ENCODE measurements around the gene FNDC3A. TPM values are rescaled to one million over a fixed set of nuclear protein-coding genes. Genes with fewer than 3 reads are reported as not detected.

The FNDC3A gene
- total RNA-seq, 2 donors from 2014 or later: 48.2 to 86.3 TPM

DNA sequence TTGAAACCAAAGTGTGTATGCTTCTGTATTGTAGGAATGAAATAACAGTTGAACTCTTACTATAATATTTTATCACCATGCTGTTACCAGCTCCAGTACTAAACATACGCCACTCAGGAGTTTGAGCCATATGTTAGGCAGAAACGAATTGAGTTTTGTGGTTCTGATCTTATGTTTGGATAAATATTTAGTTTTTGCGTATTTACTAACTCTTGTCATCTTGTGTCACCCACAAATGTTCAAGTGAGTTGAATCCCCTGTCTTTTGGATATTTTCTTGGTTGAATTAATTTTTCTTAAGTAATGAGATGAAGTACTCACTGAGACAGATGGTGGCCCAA is 1.5 kb downstream of the FNDC3A start:
- Histone ChIP-seq H3K4me1 (ENCODE audit: control insufficient read depth in 1 of 2, low read depth in 2 of 2) (peaks cover 29 to 55% of the 10 kb centered on the region in 2 donors), H3K4me3 (peak overlapping the region; percentile 98), H3K36me3 (no peaks in the 10 kb centered on the region), H3K27ac (peak overlapping the region in 1 of 2 donors; percentile 98), H3K9me3 (no peaks in the 10 kb centered on the region), H3K27me3 (replicated peaks; ENCODE audit: insufficient read depth) (no peaks in the 10 kb centered on the region)
- no peak for TF ChIP-seq CTCF (IDR thresholded peaks at IDR 0.05)
- DNase-seq (ENCODE audit: low spot score): no peak
- no peak for ATAC-seq (ENCODE audit: insufficient number of reproducible peaks, low FRiP score, low read depth)

DNA sequence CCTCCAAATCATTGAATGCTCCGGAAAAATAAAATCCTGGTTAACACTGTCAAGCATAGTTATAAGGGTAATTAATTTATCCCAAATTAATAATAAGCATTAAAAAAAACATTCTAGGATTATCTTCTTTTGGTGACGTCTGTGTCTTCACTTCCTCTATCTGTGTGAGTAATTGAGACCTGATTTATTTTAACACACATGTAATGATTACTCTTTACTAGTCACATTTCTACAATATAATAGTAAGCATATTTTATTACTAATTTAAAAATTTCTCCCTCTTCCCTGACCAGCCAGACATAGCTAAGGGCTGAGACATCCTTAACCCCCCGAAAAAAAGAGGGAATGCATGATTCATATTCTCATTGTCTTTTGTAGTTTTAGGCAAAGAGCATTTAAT is 2.3 kb downstream of the FNDC3A start:
- no peak overlapping the region for H3K27ac ChIP-seq

DNA sequence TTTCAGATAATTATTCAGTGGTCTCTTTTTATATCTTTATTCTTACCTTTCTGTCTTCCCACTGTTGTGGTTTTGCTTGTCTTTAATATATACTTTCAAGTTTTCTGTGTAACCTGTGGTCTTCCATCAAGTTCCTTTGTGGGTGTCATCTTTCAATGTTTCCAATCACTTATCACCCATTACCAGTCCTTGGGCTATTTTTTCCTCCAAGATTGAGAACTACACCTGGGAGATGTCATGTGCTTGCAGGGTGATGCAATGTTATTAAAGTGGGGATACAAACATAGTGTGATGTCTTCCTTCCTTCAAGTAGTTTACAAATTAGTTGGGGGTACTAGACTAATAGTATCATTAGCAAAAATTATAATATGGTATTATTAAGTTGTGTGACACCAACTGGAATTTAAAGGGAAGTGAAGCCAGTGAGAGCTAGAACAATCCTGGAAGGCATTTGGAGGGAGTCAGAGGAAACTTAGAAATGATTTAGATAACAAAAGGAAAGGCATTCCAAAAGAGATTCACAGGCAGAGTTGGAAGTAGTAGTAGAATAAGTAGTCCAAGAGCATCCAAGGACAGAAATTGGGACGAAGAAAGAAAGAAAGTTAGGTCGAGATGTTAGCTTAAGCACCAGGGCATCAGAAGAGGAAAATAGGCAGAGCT is 3.4 kb downstream of the FNDC3A start:
- DNase-seq (ENCODE audit: low spot score) (no peak), ATAC-seq (ENCODE audit: insufficient number of reproducible peaks, low FRiP score, low read depth) (no peak)
- TF ChIP-seq CTCF (IDR thresholded peaks at IDR 0.05): no peak
- Histone ChIP-seq H3K36me3 (no peaks in the 10 kb centered on the region), H3K4me1 (ENCODE audit: control insufficient read depth in 1 of 2, low read depth in 2 of 2) (peaks cover 29 to 52% of the 10 kb centered on the region in 2 donors), H3K9me3 (no peaks in the 10 kb centered on the region), H3K27ac (no peak overlapping the region), H3K27me3 (replicated peaks; ENCODE audit: insufficient read depth) (no peaks in the 10 kb centered on the region), H3K4me3 (no peak overlapping the region)

More for the DNA sequence above, 2.3 kb downstream of the FNDC3A start:
- TF ChIP-seq CTCF (IDR thresholded peaks at IDR 0.05): no peak
- ATAC-seq (ENCODE audit: insufficient number of reproducible peaks, low FRiP score, low read depth) (no peak), DNase-seq (ENCODE audit: low spot score) (no peak)
- H3K4me1 ChIP-seq (ENCODE audit: control insufficient read depth in 1 of 2, low read depth in 2 of 2): peaks cover 29 to 55% of the 10 kb centered on the region in 2 donors
- H3K9me3 ChIP-seq: no peaks in the 10 kb centered on the region
- H3K36me3 ChIP-seq: no peaks in the 10 kb centered on the region
- no peaks in the 10 kb centered on the region for H3K27me3 ChIP-seq (replicated peaks; ENCODE audit: insufficient read depth)
- H3K4me3 ChIP-seq: peak overlapping the region; percentile 98

DNA sequence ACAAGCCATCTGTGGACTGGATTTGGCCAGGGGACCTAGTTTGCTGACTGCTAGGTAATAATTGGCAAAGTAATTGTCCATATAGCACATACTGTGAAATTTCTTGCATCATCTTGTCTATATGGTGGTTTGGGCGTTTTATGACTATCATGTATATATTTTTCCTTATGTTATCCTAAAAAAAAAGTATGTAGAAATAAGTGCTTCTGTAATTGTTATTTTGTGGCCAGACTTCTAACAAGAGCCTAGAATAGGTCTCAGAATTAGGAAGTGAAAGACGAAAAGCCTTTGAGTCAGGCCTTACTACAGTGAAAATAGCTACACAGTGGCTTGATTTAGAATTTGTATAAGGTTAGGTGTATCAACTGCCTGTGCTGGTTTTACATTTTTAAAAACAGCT is 4.2 kb downstream of the FNDC3A start:
- Histone ChIP-seq H3K9me3 (no peaks in the 10 kb centered on the region), H3K4me1 (ENCODE audit: control insufficient read depth in 1 of 2, low read depth in 2 of 2) (peaks cover 23 to 45% of the 10 kb centered on the region in 2 donors), H3K4me3 (no peak overlapping the region), H3K27me3 (replicated peaks; ENCODE audit: insufficient read depth) (no peaks in the 10 kb centered on the region), H3K27ac (no peak overlapping the region), H3K36me3 (no peaks in the 10 kb centered on the region)
- no peak for TF ChIP-seq CTCF (IDR thresholded peaks at IDR 0.05)
- no peak for ATAC-seq (ENCODE audit: insufficient number of reproducible peaks, low FRiP score, low read depth)
- DNase-seq (ENCODE audit: low spot score): no peak

- no peak for ATAC-seq (ENCODE audit: insufficient number of reproducible peaks, low FRiP score, low read depth)
- no peaks in the 10 kb centered on the region for H3K9me3 ChIP-seq
- TF ChIP-seq CTCF (IDR thresholded peaks at IDR 0.05): no peak
- H3K27ac ChIP-seq: no peak overlapping the region
- no peak for DNase-seq (ENCODE audit: low spot score)
- no peaks in the 10 kb centered on the region for H3K36me3 ChIP-seq
- no peak overlapping the region for H3K4me3 ChIP-seq
- no peaks in the 10 kb centered on the region for H3K27me3 ChIP-seq (replicated peaks; ENCODE audit: insufficient read depth)
- peaks cover 22 to 33% of the 10 kb centered on the region in 2 donors for H3K4me1 ChIP-seq (ENCODE audit: control insufficient read depth in 1 of 2, low read depth in 2 of 2)
Observed at GRCh38 chr13:48983331-48983730, 7.6 kb downstream of the FNDC3A start.
